H1 (cell line): Measurements from ENCODE around the gene RAB34. TPM values are rescaled to one million over a fixed set of nuclear protein-coding genes. Genes with fewer than 3 reads are reported as not detected.

Experiments
- CTCF ChIA-PET: fragments of 300-600 bp; sonication (Branson Sonifier 250); formaldehyde crosslinking; loops from one replicate; lab custom pipeline; 2021; ENCODE audit not compliant: partially characterized antibody; lab: Charles Lee
- POLR2A ChIA-PET: fragments of 300-600 bp; sonication (Branson Sonifier 250); formaldehyde crosslinking; loops from one replicate; lab custom pipeline; 2021; ENCODE audit warnings: inconsistent platforms; ENCODE audit not compliant: partially characterized antibody; lab: Charles Lee
- DNase-seq, 2 experiments: peaks; one replicate each; pipeline versions ENCODE4 v3.0.0 to v3.0.0-alpha.2; 2010 to 2022; ENCODE audit warnings: low spot score in 2 of 2, low read depth in 1 of 2, mixed read lengths in 1 of 2
- FAIRE-seq: peaks from 2 replicates; lab custom pipeline; 2011; peaks lifted over from hg19 to GRCh38; lab: Jason Lieb, UNC
- H2AFZ ChIP-seq: 2 replicates; pipeline ENCODE4 v1.8.1; 2012; ENCODE audit warnings: low read length, inconsistent platforms
- H2AK5ac ChIP-seq: 2 replicates; pipeline ENCODE4 v1.6.1; 2013; ENCODE audit warnings: low read depth, low read length
- H2BK120ac ChIP-seq: replicated peaks from 2 replicates; pipeline ENCODE3; 2013; ENCODE audit warnings: low read depth, low read length, inconsistent platforms
- H2BK12ac ChIP-seq: 2 replicates; pipeline ENCODE4 v1.6.1; 2013; ENCODE audit warnings: low read depth, low read length
- H2BK15ac ChIP-seq: 2 replicates; pipeline ENCODE4 v1.6.1; 2013; ENCODE audit warnings: low read length
- H2BK20ac ChIP-seq: 2 replicates; pipeline ENCODE4 v1.6.1; 2013; ENCODE audit warnings: low read length
- H2BK5ac ChIP-seq: 2 replicates; pipeline ENCODE4 v1.6.1; 2013; ENCODE audit warnings: low read depth, low read length
- H3K14ac ChIP-seq: 2 replicates; pipeline ENCODE4 v1.6.1; 2013; ENCODE audit warnings: inconsistent platforms; ENCODE audit not compliant: insufficient read length
- H3K18ac ChIP-seq: 2 replicates; pipeline ENCODE4 v1.6.1; 2013; ENCODE audit warnings: low read length; ENCODE audit errors: extremely low read depth
- H3K23ac ChIP-seq: 2 replicates; pipeline ENCODE4 v1.6.1; 2013; ENCODE audit warnings: inconsistent platforms; ENCODE audit not compliant: insufficient read length
- H3K23me2 ChIP-seq: 2 replicates; pipeline ENCODE4 v1.6.1; 2013; ENCODE audit warnings: low read depth, low read length
- H3K27ac ChIP-seq: 2 replicates; pipeline ENCODE4 v1.6.1; 2011; ENCODE audit warnings: low read depth, low read length, inconsistent platforms
- H3K27me3 ChIP-seq, 4 experiments: replicated peaks in 1 of 4; 1 replicate in 1 of 4; 2 replicates in 3 of 4; pipeline versions ENCODE4 v1.6.1 to v1.8.1; 2011 to 2013; ENCODE audit warnings: low read length in 3 of 4, mild to moderate bottlenecking in 3 of 4, inconsistent platforms in 2 of 4, mixed read lengths in 2 of 4, moderate library complexity in 1 of 4; ENCODE audit not compliant: control insufficient read depth in 3 of 4, insufficient read depth in 3 of 4; ENCODE audit errors: extremely low read depth in 1 of 4
- H3K36me3 ChIP-seq, 4 experiments: 2 replicates each; pipeline versions ENCODE4 v1.6.1 to v1.8.1; 2011 to 2013; ENCODE audit warnings: mild to moderate bottlenecking in 4 of 4, low read length in 3 of 4, moderate library complexity in 2 of 4, control low read depth in 1 of 4, inconsistent platforms in 1 of 4; ENCODE audit not compliant: insufficient read depth in 4 of 4, control insufficient read depth in 2 of 4
- H3K4ac ChIP-seq: replicated peaks from 2 replicates; pipeline ENCODE3; 2013; ENCODE audit warnings: low read length, low read depth, mixed read lengths, inconsistent platforms; ENCODE audit not compliant: insufficient read length
- H3K4me1 ChIP-seq, 4 experiments: replicated peaks in 1 of 4; 1 replicate in 1 of 4; 2 replicates in 3 of 4; pipeline versions ENCODE4 v1.6.1 to v1.8.1; 2011 to 2013; ENCODE audit warnings: low read length in 3 of 4, inconsistent platforms in 2 of 4, mixed read lengths in 1 of 4; ENCODE audit not compliant: insufficient read depth in 4 of 4, control insufficient read depth in 3 of 4
- H3K4me2 ChIP-seq, 2 experiments: 2 replicates each; pipeline versions ENCODE4 v1.6.1 to v1.8.1; 2011 to 2013; ENCODE audit warnings: low read depth in 2 of 2, low read length in 2 of 2, control low read depth in 1 of 2, inconsistent platforms in 1 of 2, mild to moderate bottlenecking in 1 of 2; ENCODE audit not compliant: insufficient read depth in 1 of 2
- H3K4me3 ChIP-seq, 4 experiments: fragments of 200-600, 300-600 bp in 1 of 4; sonication (generic), shearing (Covaris generic), sonication (Bioruptor Twin) in 1 of 4; 2 replicates each; pipeline versions ENCODE4 v1.5.1 to v1.8.1; 2011 to 2016; ENCODE audit warnings: low read length in 4 of 4, low read depth in 3 of 4, control low read depth in 2 of 4, inconsistent platforms in 2 of 4, mild to moderate bottlenecking in 2 of 4, mixed read lengths in 1 of 4, moderate library complexity in 1 of 4; ENCODE audit not compliant: insufficient read depth in 2 of 4; ENCODE audit errors: extremely low read depth in 1 of 4
- H3K56ac ChIP-seq: replicated peaks from 2 replicates; pipeline ENCODE3; 2013; ENCODE audit warnings: low read depth, mild to moderate bottlenecking, mixed read lengths, low read length, inconsistent platforms; ENCODE audit not compliant: insufficient read length
- H3K79me1 ChIP-seq: 2 replicates; pipeline ENCODE4 v1.6.1; 2013; ENCODE audit warnings: low read depth, low read length, control low read depth
- H3K79me2 ChIP-seq, 2 experiments: 2 replicates each; pipeline versions ENCODE4 v1.6.1 to v1.8.1; 2012 to 2013; ENCODE audit warnings: low read length in 2 of 2, mild to moderate bottlenecking in 2 of 2, inconsistent platforms in 1 of 2; ENCODE audit not compliant: insufficient read depth in 2 of 2, control insufficient read depth in 1 of 2
- H3K9ac ChIP-seq, 4 experiments: replicated peaks in 1 of 4; 1 replicate in 1 of 4; 2 replicates in 3 of 4; pipeline versions ENCODE4 v1.6.1 to v1.8.1; 2011 to 2013; ENCODE audit warnings: low read depth in 3 of 4, low read length in 3 of 4, control low read depth in 2 of 4, mild to moderate bottlenecking in 2 of 4, moderate library complexity in 2 of 4, inconsistent platforms in 1 of 4; ENCODE audit errors: extremely low read depth in 1 of 4
- H3K9me3 ChIP-seq, 2 experiments: 2 replicates each; pipeline versions ENCODE4 v1.6.1 to v1.8.1; 2012 to 2013; ENCODE audit warnings: mild to moderate bottlenecking in 2 of 2, moderate library complexity in 2 of 2, control low read depth in 1 of 2, inconsistent platforms in 1 of 2, low read depth in 1 of 2, low read length in 1 of 2, mixed read lengths in 1 of 2; ENCODE audit not compliant: insufficient read depth in 2 of 2
- H4K20me1 ChIP-seq, 2 experiments: replicated peaks in 1 of 2; 2 replicates each; pipeline versions ENCODE3 to v1.8.1; 2011 to 2013; ENCODE audit warnings: inconsistent platforms in 2 of 2, low read length in 2 of 2, mild to moderate bottlenecking in 1 of 2; ENCODE audit not compliant: insufficient read depth in 2 of 2, control insufficient read depth in 1 of 2
- H4K5ac ChIP-seq: 2 replicates; pipeline ENCODE4 v1.6.1; 2013; ENCODE audit warnings: low read length, low read depth, mixed read lengths, inconsistent platforms; ENCODE audit not compliant: insufficient read length
- H4K8ac ChIP-seq: 2 replicates; pipeline ENCODE4 v1.8.0; 2013; ENCODE audit warnings: mild to moderate bottlenecking, moderate library complexity, low read length, inconsistent platforms; ENCODE audit not compliant: insufficient read depth; ENCODE audit errors: extremely low read depth
- H4K91ac ChIP-seq: replicated peaks from 2 replicates; pipeline ENCODE3; 2013; ENCODE audit warnings: low read length, mixed read lengths, inconsistent platforms; ENCODE audit not compliant: insufficient read length
- ATF2 ChIP-seq: IDR thresholded peaks from 2 replicates; pipeline ENCODE4 v1.6.1; 2012; ENCODE audit warnings: low read length, inconsistent platforms
- HDAC2 ChIP-seq, 2 experiments: fragments of 300-600 bp in 1 of 2; sonication (generic) in 1 of 2; IDR thresholded peaks; 2 replicates each; pipeline ENCODE4 v1.6.1; 2011 to 2012; ENCODE audit warnings: low read depth in 2 of 2, low read length in 2 of 2, mild to moderate bottlenecking in 2 of 2, moderate library complexity in 2 of 2, borderline replicate concordance in 1 of 2, inconsistent platforms in 1 of 2
- KDM4A ChIP-seq: IDR thresholded peaks from one replicate; pipeline ENCODE4 v1.7.1; 2012; ENCODE audit warnings: low read depth, mild to moderate bottlenecking, moderate library complexity, low read length, inconsistent platforms; ENCODE audit not compliant: severe bottlenecking
- POLR2AphosphoS5 ChIP-seq: IDR thresholded peaks from 2 replicates; pipeline ENCODE4 v1.6.1; 2011; ENCODE audit warnings: low read depth, low read length
- USF2 ChIP-seq: IDR thresholded peaks from 2 replicates; pipeline ENCODE4 v1.6.1; 2011; ENCODE audit warnings: low read length, improper control_type of control experiment
- WGBS, 2 experiments: shearing (Covaris generic) in 1 of 2; methylation state at CpG; one replicate each; pipeline versions ENCODE4 v1.1.6 to v1.1.7; 2013 to 2015; ENCODE audit warnings: low lambda C conversion rate in 2 of 2, mixed read lengths in 2 of 2, inconsistent platforms in 1 of 2, low coverage in 1 of 2, missing lambda C conversion rate in 1 of 2; ENCODE audit not compliant: insufficient replicate concordance in 2 of 2, insufficient coverage in 1 of 2, insufficient read length in 1 of 2; ENCODE audit errors: extremely low coverage in 1 of 2, missing lambda C conversion rate in 1 of 2; 5-methylcytosine and 5-hydroxymethylcytosine counted together
- polyA plus RNA-seq, 7 experiments: library from polyadenylated mRNA; depleted of rRNA in 3 of 7; stranded (reverse) in 5 of 7; unstranded in 2 of 7; fragments of >200 nt in 5 of 7; fragments of 200-250 nt in 2 of 7; gene quantifications; 1 replicate in 5 of 7; 2 replicates in 1 of 7; 4 replicates in 1 of 7; pipeline versions ENCODE4 v1.2.1 to v1.2.3, GENCODE V29; 2011 to 2013; ENCODE audit warnings: missing spikeins in 2 of 7, mixed read lengths in 2 of 7
- total RNA-seq: library from RNA; stranded (reverse); fragmentation: NEBNext Ultra II Directional; extraction: Animal tissue kit (Norgen Biotek cat#: 25700); gene quantifications from 2 replicates; pipeline ENCODE4 v1.2.1, GENCODE V29; 2021

RAB34 gene
- total and polyA plus RNA-seq, 2 of the 8 experiments (the other 6 are each of a cell fraction or from before 2014, with no cell fraction given) = 237 to 305 TPM

DNA sequence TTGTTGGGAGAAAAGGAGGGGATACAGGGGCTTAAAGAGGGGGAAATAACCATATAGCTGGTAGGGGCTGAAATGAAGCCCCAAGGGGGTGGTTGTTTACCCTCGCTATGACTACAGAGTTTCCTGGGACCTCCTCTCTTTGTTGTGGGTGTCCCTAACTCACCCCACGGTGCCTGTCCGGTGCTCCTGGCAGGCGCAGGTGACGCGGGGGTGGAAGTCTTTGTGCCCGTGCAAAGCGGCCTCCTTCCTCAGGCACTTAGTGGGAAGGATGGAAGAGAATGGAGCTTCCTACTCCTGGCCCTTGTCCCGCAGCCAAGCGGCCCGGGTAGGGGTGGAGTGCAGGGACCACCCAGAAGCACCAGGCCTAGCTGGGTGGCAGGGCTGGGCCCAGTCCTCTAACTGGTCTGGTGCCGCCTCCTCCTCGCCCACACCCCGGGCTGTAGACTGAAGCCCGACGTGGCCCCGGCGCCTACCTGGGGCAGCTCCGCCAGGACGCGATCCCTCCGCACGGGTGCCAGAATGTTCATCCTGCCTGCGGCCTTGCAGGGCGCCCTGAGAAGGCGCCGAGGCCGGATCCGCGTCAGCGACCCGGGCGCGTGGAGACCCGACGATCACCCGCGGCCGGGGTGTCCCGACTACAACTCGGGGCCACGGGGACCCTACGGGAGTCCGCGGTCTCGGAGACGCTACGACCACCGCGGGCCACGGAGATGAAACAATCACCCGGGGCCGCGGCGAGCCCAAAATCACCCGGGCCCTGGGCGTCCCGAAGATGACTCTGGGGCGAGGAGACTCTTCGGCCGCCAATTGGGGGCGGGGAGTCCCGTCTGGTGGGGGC lies 709 bp downstream of the RAB34 start:
- Histone ChIP-seq H2AFZ (no peak overlapping the region; the same call in 1 of the 2 replicates), H3K27me3 (no peaks in the 10 kb centered on the region), H3K23me2 (peaks cover 25% of the 10 kb centered on the region), H3K4me2 (peak overlapping the region; percentile 86 to 87), H4K8ac (peak overlapping the region; percentile 90; the same call in 1 of the 2 replicates), H4K5ac (peak overlapping the region; percentile 26), H3K9ac (peak overlapping the region; percentile 74 to 92 (median 80)), H2BK20ac (no peak overlapping the region), H3K79me1 (peaks cover 13% of the 10 kb centered on the region; the same call in 1 of the 2 replicates), H3K23ac (no peak overlapping the region), H3K4me3 (peak overlapping the region; percentile 88 to 99 (median 96)), H2BK120ac (no peak overlapping the region), H2BK12ac (no peak overlapping the region; the same call in 1 of the 2 replicates), H4K20me1 (peaks cover 0 to 18% of the 10 kb centered on the region in 2 experiments), H3K9me3 (no peaks in the 10 kb centered on the region), H2BK5ac (peak overlapping the region; percentile 87; the same call in 1 of the 2 replicates), H3K56ac (peak overlapping the region; percentile 74), H4K91ac (peak overlapping the region; percentile 79), H3K4ac (no peak overlapping the region), H3K79me2 (peaks cover 8 to 40% of the 10 kb centered on the region in 2 experiments), H3K14ac (no peak overlapping the region), H3K18ac (peak overlapping the region; percentile 88), H3K36me3 (peaks cover 11 to 36% (median 24%) of the 10 kb centered on the region in 4 experiments; a peak in 7 of 8 replicates), H3K27ac (peak overlapping the region; percentile 77), H2BK15ac (peak overlapping the region; percentile 88; the same call in 1 of the 2 replicates), H2AK5ac (peak overlapping the region; percentile 76; the same call in 1 of the 2 replicates), H3K4me1 (peaks cover 5 to 15% (median 10%) of the 10 kb centered on the region in 4 experiments; a peak in 6 of 7 replicates)
- no peak for DNase-seq
- no peak for FAIRE-seq
- CTCF ChIA-PET = interaction anchor here (0.6 to 2.9 kb wide), 10 partner anchors 8 to 185 kb away, joined by 3 to 20 read pairs (median 4); partner anchors contain the start of gene TLCD1
- POLR2A ChIA-PET = interaction anchor here (0.7 to 10.5 kb wide), 13 partner anchors 7 to 1192 kb away, joined by 3 to 258 read pairs (median 4); partner anchors contain the start of genes NEK8, PHF12, RPL23A and TLCD1
- 2% methylated on average over 58 of the region's 63 CpGs; no CpG with 5 or more reads in 1 of the 2 experiments for WGBS, 2 experiments
- TF ChIP-seq ATF2 (no peak), USF2 (no peak), KDM4A (peak; percentile 48), POLR2AphosphoS5 (no peak; the same call in 1 of the 2 replicates), HDAC2 (IDR thresholded peaks at IDR 0.05; ENCODE audit: borderline replicate concordance in 1 of 2, low read depth in 2 of 2, low read length in 2 of 2) (peak in 1 of 2 experiments; percentile 20; a peak in 1 of 4 replicates)
